Tibial nerve (tissue), 4 donors: ENCODE measurements around the gene BNIP5. TPM values are rescaled to one million over a fixed set of nuclear protein-coding genes. Genes with fewer than 3 reads are reported as not detected.
A peak's percentile ranks its signal among the peaks of the same experiment; 100 is the strongest.

Experiments
- DNase-seq, 2 donors: peaks; one replicate each; pipeline ENCODE4 v3.0.0-alpha.2; 2019; ENCODE audit warnings: low spot score in 2 of 2
- H3K27ac ChIP-seq, 4 donors: fragments of 200-600 bp; sonication (generic) in 3 of 4; one replicate each; pipeline ENCODE4 v1.5.1; 2017 to 2019; ENCODE audit warnings: mild to moderate bottlenecking in 1 of 4
- H3K27me3 ChIP-seq, 2 donors: fragments of 200-600 bp; sonication (generic) in 1 of 2; one replicate each; pipeline versions ENCODE4 v1.5.1 to v1.6.0; 2017 to 2019
- H3K36me3 ChIP-seq, 3 donors: fragments of 200-600 bp; sonication (generic); one replicate each; pipeline ENCODE4 v1.5.1; 2018 to 2019
- H3K4me1 ChIP-seq, 4 donors: fragments of 200-600 bp; sonication (generic) in 3 of 4; one replicate each; pipeline ENCODE4 v1.5.1; 2017 to 2019
- H3K4me3 ChIP-seq, 4 donors: fragments of 200-600 bp; sonication (generic) in 3 of 4; one replicate each; pipeline ENCODE4 v1.5.1; 2017 to 2019; ENCODE audit warnings: mild to moderate bottlenecking in 1 of 4, moderate library complexity in 1 of 4
- H3K9me3 ChIP-seq, 4 donors: fragments of 200-600 bp; sonication (generic) in 3 of 4; one replicate each; pipeline ENCODE4 v1.5.1; 2017 to 2019
- EP300 ChIP-seq, 2 donors: sonication (generic); formaldehyde crosslinking; IDR thresholded peaks; one replicate each; pipeline ENCODE4 v1.6.1; 2017; ENCODE audit warnings: antibody characterized with exemption in 2 of 2, mild to moderate bottlenecking in 1 of 2
- POLR2A ChIP-seq, 2 donors: fragments of 450-650 bp; IDR thresholded peaks; one replicate each; pipeline ENCODE4 v1.6.1; 2017; ENCODE audit warnings: antibody characterized with exemption in 2 of 2, mild to moderate bottlenecking in 2 of 2, moderate library complexity in 2 of 2
- WGBS, 2 donors: methylation state at CpG; one replicate each; pipeline ENCODE4 v1.1.5; 2018; 5-methylcytosine and 5-hydroxymethylcytosine counted together
- total RNA-seq, 4 donors: library from RNA; depleted of rRNA; stranded (reverse); fragments of >200 nt; gene quantifications; one replicate each; pipeline ENCODE4 v1.1.0, GENCODE V29; 2016
- TF ChIP-seq, protein P1 (sequence below), 5 experiments: fragments of 200-600 bp in 3 of 5; fragments of 450-650 bp in 2 of 5; sonication (generic) in 3 of 5; IDR thresholded peaks; one replicate each; pipeline ENCODE4 v1.5.1; 2016 to 2019; ENCODE audit warnings: antibody characterized with exemption in 5 of 5, mild to moderate bottlenecking in 3 of 5, moderate library complexity in 2 of 5

Gene BNIP5
- total RNA-seq, 4 donors from 2014 or later: not detected

DNA sequence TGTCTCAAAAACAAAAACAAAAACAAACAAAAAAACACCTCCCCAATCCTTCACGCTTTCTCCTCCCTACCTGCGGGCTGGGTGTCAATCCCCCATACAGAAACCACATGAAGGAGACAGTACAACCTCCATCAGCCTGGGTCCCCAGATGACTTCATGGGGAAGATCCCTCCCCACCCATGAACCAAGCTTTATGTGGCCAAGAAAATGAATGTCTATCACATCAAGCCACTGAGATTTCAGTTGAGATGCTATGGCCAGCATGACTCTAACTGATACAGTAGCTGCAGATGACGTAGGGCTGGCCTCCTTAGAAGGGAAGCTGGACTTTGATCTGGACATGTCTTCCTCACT, 21.2 kb upstream of the BNIP5 start:
- Histone ChIP-seq H3K27ac (peak overlapping the region; percentile 55 to 89 (median 86)), H3K9me3 (no peaks in the 10 kb centered on the region), H3K4me1 (peaks cover 0 to 38% (median 26%) of the 10 kb centered on the region in 4 donors), H3K27me3 (no peaks in the 10 kb centered on the region), H3K4me3 (no peak overlapping the region), H3K36me3 (no peaks in the 10 kb centered on the region)
- TF ChIP-seq EP300 (IDR thresholded peaks at IDR 0.05) (no peak), POLR2A (IDR thresholded peaks at IDR 0.05) (no peak)
- TF ChIP-seq, protein P1, sequence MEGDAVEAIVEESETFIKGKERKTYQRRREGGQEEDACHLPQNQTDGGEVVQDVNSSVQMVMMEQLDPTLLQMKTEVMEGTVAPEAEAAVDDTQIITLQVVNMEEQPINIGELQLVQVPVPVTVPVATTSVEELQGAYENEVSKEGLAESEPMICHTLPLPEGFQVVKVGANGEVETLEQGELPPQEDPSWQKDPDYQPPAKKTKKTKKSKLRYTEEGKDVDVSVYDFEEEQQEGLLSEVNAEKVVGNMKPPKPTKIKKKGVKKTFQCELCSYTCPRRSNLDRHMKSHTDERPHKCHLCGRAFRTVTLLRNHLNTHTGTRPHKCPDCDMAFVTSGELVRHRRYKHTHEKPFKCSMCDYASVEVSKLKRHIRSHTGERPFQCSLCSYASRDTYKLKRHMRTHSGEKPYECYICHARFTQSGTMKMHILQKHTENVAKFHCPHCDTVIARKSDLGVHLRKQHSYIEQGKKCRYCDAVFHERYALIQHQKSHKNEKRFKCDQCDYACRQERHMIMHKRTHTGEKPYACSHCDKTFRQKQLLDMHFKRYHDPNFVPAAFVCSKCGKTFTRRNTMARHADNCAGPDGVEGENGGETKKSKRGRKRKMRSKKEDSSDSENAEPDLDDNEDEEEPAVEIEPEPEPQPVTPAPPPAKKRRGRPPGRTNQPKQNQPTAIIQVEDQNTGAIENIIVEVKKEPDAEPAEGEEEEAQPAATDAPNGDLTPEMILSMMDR (IDR thresholded peaks at IDR 0.05): no peak
- WGBS, 2 donors: 65 to 72% methylated on average over 3 of the region's 3 CpGs
- no peak for DNase-seq

- Histone ChIP-seq H3K9me3 (no peaks in the 10 kb centered on the region), H3K27me3 (no peaks in the 10 kb centered on the region), H3K4me1 (peaks cover 0 to 45% (median 32%) of the 10 kb centered on the region in 4 donors), H3K27ac (peak overlapping the region in 1 of 4 donors; percentile 46), H3K36me3 (no peaks in the 10 kb centered on the region), H3K4me3 (no peak overlapping the region)
- 69 to 73% methylated on average over 4 of the region's 4 CpGs for WGBS, 2 donors
- no peak for DNase-seq
- TF ChIP-seq, protein P1 (IDR thresholded peaks at IDR 0.05): no peak
- TF ChIP-seq POLR2A (IDR thresholded peaks at IDR 0.05) (no peak), EP300 (IDR thresholded peaks at IDR 0.05) (no peak)
Measured at GRCh38 chr6:36355819-36356218, 19.1 kb upstream of the BNIP5 start.

GRCh38 chr6:36353411-36353915, 16.8 kb upstream of the BNIP5 start:
- no peak overlapping the region for H3K4me3 ChIP-seq
- no peaks in the 10 kb centered on the region for H3K9me3 ChIP-seq
- no peak overlapping the region for H3K27ac ChIP-seq
- 48 to 62% methylated on average over 4 of the region's 4 CpGs for whole genome bisulfite sequencing, 2 donors
- no peak for DNase-seq
- no peaks in the 10 kb centered on the region for H3K36me3 ChIP-seq
- TF ChIP-seq, protein P1 (IDR thresholded peaks at IDR 0.05): no peak
- TF ChIP-seq POLR2A (IDR thresholded peaks at IDR 0.05) (no peak), EP300 (IDR thresholded peaks at IDR 0.05) (no peak)
- no peaks in the 10 kb centered on the region for H3K27me3 ChIP-seq
- peaks cover 0 to 35% (median 22%) of the 10 kb centered on the region in 4 donors for H3K4me1 ChIP-seq

DNA sequence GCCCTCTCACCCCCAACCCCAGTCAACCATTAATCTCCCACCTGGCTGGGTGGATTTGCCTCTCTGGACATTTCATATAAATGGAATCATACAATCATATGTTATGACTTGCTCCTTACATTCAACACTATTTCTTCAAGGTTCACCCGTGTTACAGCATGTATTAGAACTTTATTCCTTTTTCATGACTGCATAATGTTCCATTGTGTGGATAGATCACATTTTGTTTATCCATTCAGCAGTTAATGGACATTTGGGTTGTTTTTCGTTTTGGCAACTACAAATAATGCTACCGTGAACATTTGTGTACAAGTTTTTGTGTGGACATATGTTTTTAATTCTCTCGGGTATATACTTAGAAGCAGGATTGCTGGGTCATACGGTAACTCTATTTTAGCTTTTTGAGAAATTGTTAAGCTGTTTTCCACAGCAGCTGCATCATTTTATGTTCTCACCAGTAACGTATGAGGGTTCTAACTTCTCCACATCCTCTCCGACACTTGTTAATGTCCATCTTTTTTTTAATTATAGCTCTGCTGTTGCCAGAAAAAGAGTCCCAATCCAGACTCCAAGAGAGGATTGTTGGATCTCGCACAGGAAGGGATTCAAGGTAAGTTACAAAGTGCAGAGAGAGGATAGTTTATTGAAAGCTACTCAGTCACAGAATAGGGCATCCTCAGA, 15.9 kb upstream of the BNIP5 start:
- Histone ChIP-seq H3K27me3 (no peaks in the 10 kb centered on the region), H3K4me1 (peaks cover 0 to 27% (median 15%) of the 10 kb centered on the region in 4 donors), H3K4me3 (no peak overlapping the region), H3K27ac (no peak overlapping the region), H3K9me3 (no peaks in the 10 kb centered on the region), H3K36me3 (no peaks in the 10 kb centered on the region)
- WGBS, 2 donors: 88 to 92% methylated on average over 8 of the region's 8 CpGs
- TF ChIP-seq POLR2A (IDR thresholded peaks at IDR 0.05): no peak
- TF ChIP-seq, protein P1 (IDR thresholded peaks at IDR 0.05): no peak
- TF ChIP-seq EP300 (IDR thresholded peaks at IDR 0.05): no peak
- DNase-seq: no peak
